K562 (cell line): ENCODE data around the gene IL4I1. TPM values are rescaled to one million over a fixed set of nuclear protein-coding genes. Genes with fewer than 3 reads are reported as not detected.

Experiments used
- ATAC-seq: fragments of 200-7000 bp; cut with Tn5 transposase; 3 replicates; pipeline ENCODE4 v1.9.1; 2020; ENCODE audit warnings: moderate library complexity
- BruUV-seq: library from RNA; stranded (reverse); fragments of 400-500 nt; replicated peaks from 2 replicates; lab custom pipeline; 2021; lab: Mats Ljungman, UMichigan
- CTCF ChIA-PET: fragments of 300-600 bp; formaldehyde crosslinking; extraction: SDS; loops from one replicate; lab custom pipeline; 2021; ENCODE audit warnings: low intra/inter-chr PET ratio; lab: Yijun Ruan, JAX
- POLR2A ChIA-PET: fragments of 300-600, 350-650 bp; sonication (Branson Sonifier 250); formaldehyde crosslinking; extraction: SDS; loops from one replicate; lab custom pipeline; 2021; ENCODE audit warnings: antibody characterized with exemption, inconsistent platforms; lab: Yijun Ruan, JAX
- DNase-seq, 4 experiments: peaks; one replicate each; pipeline versions ENCODE4 v3.0.0 to v3.0.0-alpha.2; 2011 to 2018; ENCODE audit warnings: low spot score in 3 of 4, mixed read lengths in 3 of 4; ENCODE audit errors: extremely low read depth in 1 of 4
- FAIRE-seq: peaks from 2 replicates; lab custom pipeline; 2011; peaks lifted over from hg19 to GRCh38; lab: Jason Lieb, UNC
- H2AFZ ChIP-seq: 2 replicates; pipeline ENCODE4 v1.6.0; 2011; ENCODE audit warnings: low read depth, low read length, control low read depth, inconsistent platforms
- H3K27ac ChIP-seq: fragments of 200-600 bp; 3 replicates; pipeline ENCODE4 v1.8.0; 2011; ENCODE audit warnings: low read depth, mild to moderate bottlenecking, control low read depth, inconsistent platforms, low read length, moderate library complexity, mixed read lengths; ENCODE audit errors: extremely low read depth
- H3K27me3 ChIP-seq, 2 experiments: fragments of 300-600 bp in 1 of 2; 2 replicates in 1 of 2; 3 replicates in 1 of 2; pipeline versions ENCODE4 v1.6.0 to v1.8.0; 2011; ENCODE audit warnings: inconsistent platforms in 2 of 2, low read length in 2 of 2, mild to moderate bottlenecking in 1 of 2, mixed read lengths in 1 of 2, moderate library complexity in 1 of 2; ENCODE audit not compliant: control insufficient read depth in 2 of 2, insufficient read depth in 2 of 2
- H3K36me3 ChIP-seq: fragments of 300-600 bp; 3 replicates; pipeline ENCODE4 v1.8.0; 2011; ENCODE audit warnings: mild to moderate bottlenecking, low read length, inconsistent platforms; ENCODE audit not compliant: control insufficient read depth, insufficient read depth
- H3K4me1 ChIP-seq, 2 experiments: fragments of 200-600 bp in 1 of 2; replicated peaks in 1 of 2; 2 replicates in 1 of 2; 3 replicates in 1 of 2; pipeline versions ENCODE4 v1.5.1 to v1.8.0; 2011; ENCODE audit warnings: inconsistent platforms in 2 of 2, low read length in 2 of 2, mild to moderate bottlenecking in 1 of 2, mixed read lengths in 1 of 2, moderate library complexity in 1 of 2; ENCODE audit not compliant: control insufficient read depth in 2 of 2, insufficient read depth in 2 of 2
- H3K4me2 ChIP-seq: 2 replicates; pipeline ENCODE4 v1.6.1; 2011; ENCODE audit warnings: low read length, control low read depth, inconsistent platforms, mixed read lengths; ENCODE audit not compliant: insufficient read depth
- H3K4me3 ChIP-seq: fragments of 200-600 bp; sonication (generic), shearing (Covaris generic); 2 replicates; pipeline ENCODE4 v1.5.1; 2016; ENCODE audit warnings: control low read depth, inconsistent platforms
- H3K79me2 ChIP-seq: fragments of 200-600 bp; 3 replicates; pipeline ENCODE4 v1.8.0; 2011; ENCODE audit warnings: low read length, inconsistent platforms; ENCODE audit not compliant: control insufficient read depth, insufficient read depth
- H3K9ac ChIP-seq, 2 experiments: 2 replicates each; pipeline versions ENCODE4 v1.6.0 to v1.6.1; 2011; ENCODE audit warnings: low read depth in 2 of 2, low read length in 2 of 2, control low read depth in 1 of 2, inconsistent platforms in 1 of 2, mild to moderate bottlenecking in 1 of 2, mixed read lengths in 1 of 2; ENCODE audit not compliant: insufficient read depth in 1 of 2
- H3K9me1 ChIP-seq: one replicate; pipeline ENCODE4 v1.6.0; 2011; ENCODE audit warnings: inconsistent platforms, mild to moderate bottlenecking, low read length, moderate library complexity; ENCODE audit not compliant: control insufficient read depth, insufficient read depth
- H3K9me3 ChIP-seq: replicated peaks from 2 replicates; pipeline ENCODE4 v1.5.1; 2011; ENCODE audit warnings: low read depth, low read length, inconsistent platforms; ENCODE audit not compliant: control insufficient read depth, insufficient read depth
- H4K20me1 ChIP-seq: replicated peaks from 2 replicates; pipeline ENCODE4 v1.6.1; 2011; ENCODE audit warnings: low read length, inconsistent platforms, mixed read lengths; ENCODE audit not compliant: control insufficient read depth, insufficient read depth
- BRD9 ChIP-seq: fragments of 450-650 bp; IDR thresholded peaks from 2 replicates; pipeline ENCODE4 v1.6.1; 2018; ENCODE audit warnings: low read depth; ENCODE audit not compliant: partially characterized antibody
- CHD1 ChIP-seq: fragments of 200-600 bp; sonication (generic); IDR thresholded peaks from one replicate; pipeline ENCODE4 v1.6.1; 2012; ENCODE audit warnings: mild to moderate bottlenecking, moderate library complexity, low read length, inconsistent platforms
- CTBP1 ChIP-seq: fragments of 450-650 bp; IDR thresholded peaks from 2 replicates; pipeline ENCODE4 v1.6.1; 2016; ENCODE audit warnings: borderline replicate concordance
- FOXK2 ChIP-seq, 2 experiments: fragments of 450-650 bp; IDR thresholded peaks in 1 of 2; conservative IDR thresholded peaks in 1 of 2; 2 replicates each; pipeline ENCODE4 v1.6.1; 2016; ENCODE audit warnings: low read depth in 2 of 2, mild to moderate bottlenecking in 1 of 2
- HDAC1 ChIP-seq, 2 experiments: fragments of 450-650 bp; IDR thresholded peaks; 2 replicates each; pipeline ENCODE4 v1.6.1; 2016 to 2017; ENCODE audit warnings: inconsistent platforms in 1 of 2, mild to moderate bottlenecking in 1 of 2, moderate library complexity in 1 of 2
- ILF3 ChIP-seq: fragments of 450-650 bp; IDR thresholded peaks from 2 replicates; pipeline ENCODE4 v1.6.1; 2018; ENCODE audit warnings: antibody characterized with exemption, mild to moderate bottlenecking, moderate library complexity, borderline replicate concordance
- ILK ChIP-seq: fragments of 450-650 bp; IDR thresholded peaks from 2 replicates; pipeline ENCODE4 v1.6.1; 2016; ENCODE audit warnings: missing genetic modification characterization, low read depth, mild to moderate bottlenecking, missing compliant biosample characterization, moderate library complexity, borderline replicate concordance
- MECOM ChIP-seq: fragments of 250-450 bp; sonication (Bioruptor Pico); IDR thresholded peaks from 2 replicates; pipeline ENCODE4 v1.8.0; 2022; ENCODE audit warnings: inconsistent platforms
- RBM25 ChIP-seq: fragments of 200-400 bp; formaldehyde crosslinking; IDR thresholded peaks from 2 replicates; pipeline ENCODE4 v1.6.1; 2018; ENCODE audit warnings: low read length, low read depth, moderate library complexity; ENCODE audit not compliant: severe bottlenecking
- SIN3B ChIP-seq: fragments of 450-650 bp; IDR thresholded peaks from 2 replicates; pipeline ENCODE4 v1.6.1; 2017; ENCODE audit warnings: low read depth, mild to moderate bottlenecking, moderate library complexity
- SMARCB1 ChIP-seq: IDR thresholded peaks from 2 replicates; pipeline ENCODE4 v1.6.1; 2011; ENCODE audit warnings: improper control_type of control experiment, low read depth; ENCODE audit not compliant: insufficient read length
- ZNF785 ChIP-seq: fragments of 250-450 bp; sonication (Bioruptor Pico); IDR thresholded peaks from 2 replicates; pipeline ENCODE4 v1.4.0; 2020; ENCODE audit warnings: mild to moderate bottlenecking
- WGBS: fragments of 100-300 bp; shearing (Covaris generic); methylation state at CpG from one replicate; pipeline ENCODE4 v1.1.6; 2016; ENCODE audit warnings: low coverage, mixed read lengths; ENCODE audit not compliant: insufficient coverage; ENCODE audit errors: missing lambda C conversion rate; 5-methylcytosine and 5-hydroxymethylcytosine counted together
- in situ Hi-C: fragments of 300-500 bp; cut with MboI; formaldehyde crosslinking; loops from 4 replicates; pipeline ENCODE4 v1.15.0; 2018; ENCODE audit warnings: inconsistent platforms, mixed read lengths
- intact Hi-C: fragments of 100-400 bp; cut with micrococcal nuclease; formaldehyde crosslinking; loops from 2 replicates; pipeline ENCODE4 v1.14.2; 2022
- polyA plus RNA-seq, 8 experiments: library from polyadenylated mRNA; depleted of rRNA in 4 of 8; stranded (reverse) in 5 of 8; unstranded in 3 of 8; fragments of >200 nt; fragmentation: Nextera tagmentation in 2 of 8; fragmentation: Illumina TruSeq in 1 of 8; extraction: Ambion mirVana in 2 of 8; extraction: Trizol in 1 of 8; gene quantifications; 2 replicates each; pipeline versions ENCODE4 v1.2.1 to v1.2.3, GENCODE V29; 2011 to 2014; ENCODE audit warnings: inconsistent platforms in 1 of 8, missing spikeins in 1 of 8
- total RNA-seq, 7 experiments: library from RNA; depleted of rRNA in 6 of 7; stranded (reverse); fragments of >200 nt in 6 of 7; fragmentation: Illumina TruSeq in 2 of 7; extraction: Trizol in 2 of 7; gene quantifications; 2 replicates each; pipeline versions ENCODE4 v1.2.1 to v1.2.3, GENCODE V29; 2011 to 2021; ENCODE audit warnings: low replicate concordance in 1 of 7
- TF ChIP-seq, protein P1 (sequence below): sonication (generic); formaldehyde crosslinking; IDR thresholded peaks from 2 replicates; pipeline ENCODE4 v1.8.1; 2023; ENCODE audit warnings: mild to moderate bottlenecking, missing genetic modification reagents
- TF ChIP-seq, protein P2 (sequence below): fragments of 250-450 bp; sonication (Bioruptor Pico); IDR thresholded peaks from 2 replicates; pipeline ENCODE4 v1.4.0; 2020; ENCODE audit warnings: mild to moderate bottlenecking, moderate library complexity, borderline replicate concordance

IL4I1 gene
- total and polyA plus RNA-seq, 9 of the 15 experiments (the other 6 are each of a cell fraction or from before 2014, with no cell fraction given): 0.06 to 0.95 (median 0.43) TPM; not detected in 2

DNA sequence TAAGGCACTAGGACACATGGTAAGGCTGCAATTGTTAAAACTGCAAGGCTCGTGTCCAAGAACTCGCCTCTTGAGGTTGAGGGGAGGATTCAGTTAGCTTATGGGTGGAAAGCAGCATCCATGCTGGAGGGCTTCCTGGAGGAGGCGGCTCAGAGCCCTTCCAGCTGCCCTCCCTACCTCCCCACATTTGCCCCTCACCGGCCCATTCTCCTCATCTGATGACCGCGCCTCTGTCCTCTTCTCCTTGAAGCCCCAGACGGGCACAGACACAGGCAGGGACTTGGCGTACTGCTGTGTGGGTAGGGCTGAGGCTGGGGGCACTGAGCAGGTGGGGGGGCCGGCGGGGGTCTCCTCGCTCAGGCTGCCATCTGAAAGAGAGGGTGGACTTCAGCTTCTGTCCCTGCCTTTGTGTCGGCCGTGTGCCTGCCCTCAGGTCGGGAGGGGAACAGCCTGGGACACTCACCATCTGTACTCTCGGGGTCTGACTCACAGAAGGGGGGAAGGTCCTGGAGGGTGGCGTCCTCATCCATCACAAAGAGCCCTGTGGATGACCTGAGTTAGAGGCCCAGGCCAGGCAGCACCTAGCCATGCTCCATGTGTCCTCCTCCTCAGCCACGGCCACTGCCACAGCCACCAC is 25.2 kb downstream of the IL4I1 start (continued):
- TF ChIP-seq RBM25 (peak; percentile 81), MECOM (CRISPR knock-in tag) (no peak)
- TF ChIP-seq, all 486 proteins: peak for 7

DNA sequence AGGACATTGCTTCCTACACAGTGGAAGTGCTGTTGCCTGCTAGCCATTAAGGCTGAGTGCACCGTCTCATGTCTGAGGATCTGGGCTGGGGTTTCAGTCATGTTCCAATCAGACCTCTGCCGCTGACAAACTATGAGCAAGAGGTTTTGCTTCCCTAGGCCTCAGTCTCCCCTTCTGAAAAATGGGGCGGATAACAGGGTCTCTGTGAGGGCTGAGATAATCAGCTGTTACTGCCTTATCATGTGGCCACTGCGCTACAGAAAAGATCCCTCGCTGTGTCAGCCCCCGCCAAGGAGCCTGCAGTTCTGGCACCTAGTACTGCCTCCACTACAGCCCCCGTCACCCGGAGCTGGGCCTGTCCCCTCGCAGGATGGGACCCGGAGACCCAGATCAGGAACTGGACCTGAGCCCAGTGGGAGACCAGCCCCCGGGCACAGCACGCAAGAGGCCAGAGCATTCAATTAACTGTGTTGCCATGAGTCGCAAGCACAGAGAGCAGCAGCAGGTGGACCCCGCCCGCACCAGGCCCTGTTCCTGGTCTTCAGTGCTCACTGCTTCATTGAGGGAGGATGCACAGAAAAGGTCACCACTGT is 26.3 kb downstream of the IL4I1 start:
- FAIRE-seq: peak; percentile 65
- peak overlapping the region; percentile 62 to 94 for H3K9ac ChIP-seq
- WGBS: 30% methylated on average over 15 of the region's 15 CpGs
- H3K36me3 ChIP-seq: peaks cover 44% of the 10 kb centered on the region
- intact Hi-C loops: loop anchor here (10.0 kb wide), 1 partner anchor 156 kb away; no protein-coding TSS in a partner anchor
- H3K4me3 ChIP-seq: peak overlapping the region; percentile 47
- no peaks in the 10 kb centered on the region for H3K27me3 ChIP-seq
- H3K4me1 ChIP-seq: peaks cover 36 to 87% of the 10 kb centered on the region in 2 experiments
- peak in 2 of 4 experiments; percentile 9 to 62 for DNase-seq
- BruUV-seq: no TSS peak
- H3K9me1 ChIP-seq: peaks cover 4% of the 10 kb centered on the region
- peak overlapping the region; percentile 70 for H3K27ac ChIP-seq
- in situ Hi-C loops: loop anchor here (10.0 kb wide), 1 partner anchor 376 kb away; the partner anchor contains the start of gene RPS11
- peaks cover 9% of the 10 kb centered on the region; the same call in 1 of the 2 replicates for H4K20me1 ChIP-seq
- peaks cover 45% of the 10 kb centered on the region for H3K79me2 ChIP-seq
- POLR2A ChIA-PET: interaction anchor here (0.6 to 1.9 kb wide), 3 partner anchors 13 to 74 kb away, joined by 4 to 5 read pairs (median 4); partner anchors contain the start of genes ATF5 and NUP62
- no peaks in the 10 kb centered on the region for H3K9me3 ChIP-seq
- no peak for ATAC-seq
- H3K4me2 ChIP-seq: peak overlapping the region; percentile 90
- CTCF ChIA-PET: no interaction called here
- H2AFZ ChIP-seq: peak overlapping the region; percentile 81
- TF ChIP-seq ZNF785 (CRISPR knock-in tag) (no peak), SMARCB1 (no peak), SIN3B (no peak), ILF3 (no peak), CTBP1 (no peak), BRD9 (no peak), HDAC1 (IDR thresholded peaks at IDR 0.05) (0 out of 4 replicates have a peak, but pooled peaks of 1 of the 2 experiments have one; percentile 6), FOXK2 (conservative IDR thresholded peaks at IDR 0.05 in 1 of 2, IDR thresholded peaks at IDR 0.05 in 1 of 2; ENCODE audit: low read depth in 2 of 2) (no peak), CHD1 (no peak), ILK (tag) (no peak)
- TF ChIP-seq, protein P1, sequence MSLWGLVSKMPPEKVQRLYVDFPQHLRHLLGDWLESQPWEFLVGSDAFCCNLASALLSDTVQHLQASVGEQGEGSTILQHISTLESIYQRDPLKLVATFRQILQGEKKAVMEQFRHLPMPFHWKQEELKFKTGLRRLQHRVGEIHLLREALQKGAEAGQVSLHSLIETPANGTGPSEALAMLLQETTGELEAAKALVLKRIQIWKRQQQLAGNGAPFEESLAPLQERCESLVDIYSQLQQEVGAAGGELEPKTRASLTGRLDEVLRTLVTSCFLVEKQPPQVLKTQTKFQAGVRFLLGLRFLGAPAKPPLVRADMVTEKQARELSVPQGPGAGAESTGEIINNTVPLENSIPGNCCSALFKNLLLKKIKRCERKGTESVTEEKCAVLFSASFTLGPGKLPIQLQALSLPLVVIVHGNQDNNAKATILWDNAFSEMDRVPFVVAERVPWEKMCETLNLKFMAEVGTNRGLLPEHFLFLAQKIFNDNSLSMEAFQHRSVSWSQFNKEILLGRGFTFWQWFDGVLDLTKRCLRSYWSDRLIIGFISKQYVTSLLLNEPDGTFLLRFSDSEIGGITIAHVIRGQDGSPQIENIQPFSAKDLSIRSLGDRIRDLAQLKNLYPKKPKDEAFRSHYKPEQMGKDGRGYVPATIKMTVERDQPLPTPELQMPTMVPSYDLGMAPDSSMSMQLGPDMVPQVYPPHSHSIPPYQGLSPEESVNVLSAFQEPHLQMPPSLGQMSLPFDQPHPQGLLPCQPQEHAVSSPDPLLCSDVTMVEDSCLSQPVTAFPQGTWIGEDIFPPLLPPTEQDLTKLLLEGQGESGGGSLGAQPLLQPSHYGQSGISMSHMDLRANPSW (CRISPR knock-in tag): no peak
- TF ChIP-seq, protein P2, sequence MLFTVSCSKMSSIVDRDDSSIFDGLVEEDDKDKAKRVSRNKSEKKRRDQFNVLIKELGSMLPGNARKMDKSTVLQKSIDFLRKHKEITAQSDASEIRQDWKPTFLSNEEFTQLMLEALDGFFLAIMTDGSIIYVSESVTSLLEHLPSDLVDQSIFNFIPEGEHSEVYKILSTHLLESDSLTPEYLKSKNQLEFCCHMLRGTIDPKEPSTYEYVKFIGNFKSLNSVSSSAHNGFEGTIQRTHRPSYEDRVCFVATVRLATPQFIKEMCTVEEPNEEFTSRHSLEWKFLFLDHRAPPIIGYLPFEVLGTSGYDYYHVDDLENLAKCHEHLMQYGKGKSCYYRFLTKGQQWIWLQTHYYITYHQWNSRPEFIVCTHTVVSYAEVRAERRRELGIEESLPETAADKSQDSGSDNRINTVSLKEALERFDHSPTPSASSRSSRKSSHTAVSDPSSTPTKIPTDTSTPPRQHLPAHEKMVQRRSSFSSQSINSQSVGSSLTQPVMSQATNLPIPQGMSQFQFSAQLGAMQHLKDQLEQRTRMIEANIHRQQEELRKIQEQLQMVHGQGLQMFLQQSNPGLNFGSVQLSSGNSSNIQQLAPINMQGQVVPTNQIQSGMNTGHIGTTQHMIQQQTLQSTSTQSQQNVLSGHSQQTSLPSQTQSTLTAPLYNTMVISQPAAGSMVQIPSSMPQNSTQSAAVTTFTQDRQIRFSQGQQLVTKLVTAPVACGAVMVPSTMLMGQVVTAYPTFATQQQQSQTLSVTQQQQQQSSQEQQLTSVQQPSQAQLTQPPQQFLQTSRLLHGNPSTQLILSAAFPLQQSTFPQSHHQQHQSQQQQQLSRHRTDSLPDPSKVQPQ (CRISPR knock-in tag): no peak
